HEK293 (cell line): ENCODE data around the gene COL6A2.

Experiments
- CTCF ChIP-seq: fragments of 450-650 bp; formaldehyde crosslinking; IDR thresholded peaks from 2 replicates; pipeline ENCODE4 v1.5.1; 2016; ENCODE audit warnings: missing biosample characterization, missing genetic modification characterization
- GLI4 ChIP-seq: fragments of 450-650 bp; formaldehyde crosslinking; IDR thresholded peaks from 2 replicates; pipeline ENCODE4 v1.5.1; 2016; ENCODE audit warnings: missing biosample characterization, missing genetic modification characterization
- HOXD13 ChIP-seq: sonication (generic); formaldehyde crosslinking; IDR thresholded peaks from 2 replicates; pipeline ENCODE4 v1.8.0; 2022; ENCODE audit warnings: missing genetic modification reagents, borderline replicate concordance
- SETDB1 ChIP-seq: IDR thresholded peaks from one replicate; pipeline ENCODE4 v1.6.1; 2017; ENCODE audit warnings: mild to moderate bottlenecking, low read length, moderate library complexity, mixed read lengths; ENCODE audit not compliant: insufficient read length
- ZNF24 ChIP-seq: fragments of 450-650 bp; formaldehyde crosslinking; IDR thresholded peaks from 2 replicates; pipeline ENCODE4 v1.5.1; 2016; ENCODE audit warnings: missing biosample characterization, missing genetic modification characterization
- ZNF513 ChIP-seq: fragments of 450-650 bp; IDR thresholded peaks from 2 replicates; pipeline ENCODE4 v1.5.1; 2018; ENCODE audit warnings: missing biosample characterization, missing genetic modification characterization
- ZNF658 ChIP-seq: fragments of 450-650 bp; formaldehyde crosslinking; IDR thresholded peaks from 2 replicates; pipeline ENCODE4; 2016; ENCODE audit warnings: missing biosample characterization, missing genetic modification characterization
- ZNF792 ChIP-seq: fragments of 450-650 bp; formaldehyde crosslinking; IDR thresholded peaks from 2 replicates; pipeline ENCODE4 v1.5.1; 2016; ENCODE audit warnings: missing biosample characterization, missing genetic modification characterization

GRCh38 chr21:46119637-46120271 is 21.8 kb downstream of the COL6A2 start:
- TF ChIP-seq CTCF (no peak), HOXD13 (CRISPR knock-in tag) (no peak), SETDB1 (no peak), ZNF24 (tag by site-specific recombination) (no peak), ZNF658 (no peak), ZNF792 (tag by site-specific recombination) (no peak), GLI4 (no peak), ZNF513 (no peak)
